Peyer's patch (tissue), 4 donors: Measurements from ENCODE around the gene GNAI3.

Experiments
- POLR2A ChIP-seq, 2 donors: fragments of 450-650 bp; IDR thresholded peaks; one replicate each; pipeline ENCODE4 v1.5.1; 2017; ENCODE audit warnings: antibody characterized with exemption in 2 of 2, mild to moderate bottlenecking in 2 of 2, moderate library complexity in 2 of 2
- TF ChIP-seq, protein P1 (sequence below), 6 experiments: fragments of 450-650 bp in 4 of 6; fragments of 200-600 bp in 2 of 6; sonication (generic) in 1 of 6; IDR thresholded peaks; one replicate each; pipeline ENCODE4 v1.5.1; 2017 to 2019; ENCODE audit warnings: antibody characterized with exemption in 6 of 6, mild to moderate bottlenecking in 3 of 6, moderate library complexity in 1 of 6

DNA sequence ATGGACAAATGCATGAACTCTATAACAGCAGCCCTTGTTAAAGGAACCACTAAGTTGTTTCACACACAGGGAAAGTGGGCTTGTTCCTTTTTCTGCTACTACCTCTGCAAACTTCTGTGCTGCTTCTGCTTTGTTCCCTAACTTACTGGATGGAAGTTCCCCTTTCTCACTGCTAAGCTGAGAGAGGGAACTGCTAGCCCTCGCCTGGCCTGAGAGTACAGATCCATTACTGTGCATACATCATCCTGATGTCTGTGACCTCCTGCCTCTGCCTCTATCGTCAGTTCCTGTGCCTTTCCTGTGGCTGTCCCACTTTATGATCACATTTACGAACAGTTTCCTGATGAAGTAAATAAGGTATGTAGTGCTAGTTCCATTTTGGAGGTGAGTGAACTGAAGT is 67.5 kb downstream of the GNAI3 start:
- no peak for TF ChIP-seq POLR2A (IDR thresholded peaks at IDR 0.05)
- TF ChIP-seq, protein P1, sequence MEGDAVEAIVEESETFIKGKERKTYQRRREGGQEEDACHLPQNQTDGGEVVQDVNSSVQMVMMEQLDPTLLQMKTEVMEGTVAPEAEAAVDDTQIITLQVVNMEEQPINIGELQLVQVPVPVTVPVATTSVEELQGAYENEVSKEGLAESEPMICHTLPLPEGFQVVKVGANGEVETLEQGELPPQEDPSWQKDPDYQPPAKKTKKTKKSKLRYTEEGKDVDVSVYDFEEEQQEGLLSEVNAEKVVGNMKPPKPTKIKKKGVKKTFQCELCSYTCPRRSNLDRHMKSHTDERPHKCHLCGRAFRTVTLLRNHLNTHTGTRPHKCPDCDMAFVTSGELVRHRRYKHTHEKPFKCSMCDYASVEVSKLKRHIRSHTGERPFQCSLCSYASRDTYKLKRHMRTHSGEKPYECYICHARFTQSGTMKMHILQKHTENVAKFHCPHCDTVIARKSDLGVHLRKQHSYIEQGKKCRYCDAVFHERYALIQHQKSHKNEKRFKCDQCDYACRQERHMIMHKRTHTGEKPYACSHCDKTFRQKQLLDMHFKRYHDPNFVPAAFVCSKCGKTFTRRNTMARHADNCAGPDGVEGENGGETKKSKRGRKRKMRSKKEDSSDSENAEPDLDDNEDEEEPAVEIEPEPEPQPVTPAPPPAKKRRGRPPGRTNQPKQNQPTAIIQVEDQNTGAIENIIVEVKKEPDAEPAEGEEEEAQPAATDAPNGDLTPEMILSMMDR (IDR thresholded peaks at IDR 0.05), result no peak
